ENCODE measurements around the gene RYR2. TPM values are rescaled to one million over a fixed set of nuclear protein-coding genes. Genes with fewer than 3 reads are reported as not detected.

Gene RYR2
- total RNA-seq, 1 donor from 2014 or later, result 47.0 TPM

DNA sequence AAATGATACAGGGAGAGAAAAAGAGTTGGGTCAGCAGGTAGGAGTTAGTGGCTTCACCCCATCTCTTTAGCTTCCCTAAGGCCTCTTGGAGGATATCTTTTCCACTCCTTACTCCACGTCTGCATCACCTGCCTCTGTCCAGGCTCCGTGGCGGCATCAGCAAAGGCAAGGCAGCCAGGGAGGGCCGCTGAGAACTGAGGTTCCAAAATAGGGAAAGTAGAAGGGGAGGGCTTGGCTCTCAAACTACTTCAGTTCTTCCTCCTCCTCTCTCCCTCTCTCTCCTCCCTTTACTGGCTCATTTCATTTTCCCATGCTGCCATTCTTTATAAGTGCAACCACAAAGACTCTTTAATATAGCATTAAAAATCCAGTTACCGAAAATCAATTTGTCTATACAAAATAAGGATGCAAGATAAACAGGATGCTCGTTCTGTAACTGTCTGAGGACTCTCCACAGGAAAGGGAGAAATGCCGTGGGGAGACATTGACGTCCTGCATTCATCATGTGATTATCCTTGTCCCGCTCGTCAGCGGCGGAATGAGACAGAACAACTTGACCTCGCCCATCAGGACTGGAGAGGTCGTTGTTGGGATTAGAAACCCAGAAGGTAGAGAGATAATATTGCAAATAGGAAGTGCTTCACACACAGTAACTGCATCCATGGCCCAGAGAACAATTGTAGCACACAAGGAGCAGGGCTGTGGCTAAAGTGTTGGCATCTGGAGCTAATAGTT, 34.7 kb upstream of the RYR2 start:
- no peaks in the 10 kb centered on the region for H3K9me3 Mint-ChIP-seq (ENCODE audit: unreplicated experiment)
- no peak for DNase-seq

GRCh38 chr1:237009611-237010010, 32.4 kb upstream of the RYR2 start:
- no peaks in the 10 kb centered on the region for H3K9me3 Mint-ChIP-seq (ENCODE audit: unreplicated experiment)
- H3K27ac Mint-ChIP-seq (ENCODE audit: unreplicated experiment), result no peak overlapping the region
- no peaks in the 10 kb centered on the region for H3K4me1 Mint-ChIP-seq (ENCODE audit: low read depth, unreplicated experiment)

More for the DNA sequence above, 34.7 kb upstream of the RYR2 start:
- Mint-ChIP-seq H3K27me3 (ENCODE audit: unreplicated experiment) (no peaks in the 10 kb centered on the region), H3K27ac (ENCODE audit: unreplicated experiment) (no peak overlapping the region), H3K4me1 (ENCODE audit: low read depth, unreplicated experiment) (peaks cover 11% of the 10 kb centered on the region), H3K4me3 (ENCODE audit: unreplicated experiment) (no peak overlapping the region), H3K36me3 (ENCODE audit: unreplicated experiment) (no peaks in the 10 kb centered on the region)
- TF ChIP-seq, protein P1, sequence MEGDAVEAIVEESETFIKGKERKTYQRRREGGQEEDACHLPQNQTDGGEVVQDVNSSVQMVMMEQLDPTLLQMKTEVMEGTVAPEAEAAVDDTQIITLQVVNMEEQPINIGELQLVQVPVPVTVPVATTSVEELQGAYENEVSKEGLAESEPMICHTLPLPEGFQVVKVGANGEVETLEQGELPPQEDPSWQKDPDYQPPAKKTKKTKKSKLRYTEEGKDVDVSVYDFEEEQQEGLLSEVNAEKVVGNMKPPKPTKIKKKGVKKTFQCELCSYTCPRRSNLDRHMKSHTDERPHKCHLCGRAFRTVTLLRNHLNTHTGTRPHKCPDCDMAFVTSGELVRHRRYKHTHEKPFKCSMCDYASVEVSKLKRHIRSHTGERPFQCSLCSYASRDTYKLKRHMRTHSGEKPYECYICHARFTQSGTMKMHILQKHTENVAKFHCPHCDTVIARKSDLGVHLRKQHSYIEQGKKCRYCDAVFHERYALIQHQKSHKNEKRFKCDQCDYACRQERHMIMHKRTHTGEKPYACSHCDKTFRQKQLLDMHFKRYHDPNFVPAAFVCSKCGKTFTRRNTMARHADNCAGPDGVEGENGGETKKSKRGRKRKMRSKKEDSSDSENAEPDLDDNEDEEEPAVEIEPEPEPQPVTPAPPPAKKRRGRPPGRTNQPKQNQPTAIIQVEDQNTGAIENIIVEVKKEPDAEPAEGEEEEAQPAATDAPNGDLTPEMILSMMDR (IDR thresholded peaks at IDR 0.05; ENCODE audit: partially characterized antibody, unreplicated experiment), result no peak

GRCh38 chr1:237011432-237011831, 30.6 kb upstream of the RYR2 start:
- no peak for DNase-seq
- Mint-ChIP-seq H3K27ac (ENCODE audit: unreplicated experiment) (no peak overlapping the region), H3K36me3 (ENCODE audit: unreplicated experiment) (no peaks in the 10 kb centered on the region), H3K27me3 (ENCODE audit: unreplicated experiment) (no peaks in the 10 kb centered on the region), H3K9me3 (ENCODE audit: unreplicated experiment) (no peaks in the 10 kb centered on the region), H3K4me3 (ENCODE audit: unreplicated experiment) (no peak overlapping the region), H3K4me1 (ENCODE audit: low read depth, unreplicated experiment) (no peaks in the 10 kb centered on the region)
- TF ChIP-seq, protein P1 (IDR thresholded peaks at IDR 0.05; ENCODE audit: partially characterized antibody, unreplicated experiment), result no peak

More at GRCh38 chr1:237009611-237010010, 32.4 kb upstream of the RYR2 start:
- TF ChIP-seq, protein P1 (IDR thresholded peaks at IDR 0.05; ENCODE audit: partially characterized antibody, unreplicated experiment), result no peak
- DNase-seq, result no peak
- no peaks in the 10 kb centered on the region for H3K27me3 Mint-ChIP-seq (ENCODE audit: unreplicated experiment)
- no peaks in the 10 kb centered on the region for H3K36me3 Mint-ChIP-seq (ENCODE audit: unreplicated experiment)
- H3K4me3 Mint-ChIP-seq (ENCODE audit: unreplicated experiment), result no peak overlapping the region

DNA sequence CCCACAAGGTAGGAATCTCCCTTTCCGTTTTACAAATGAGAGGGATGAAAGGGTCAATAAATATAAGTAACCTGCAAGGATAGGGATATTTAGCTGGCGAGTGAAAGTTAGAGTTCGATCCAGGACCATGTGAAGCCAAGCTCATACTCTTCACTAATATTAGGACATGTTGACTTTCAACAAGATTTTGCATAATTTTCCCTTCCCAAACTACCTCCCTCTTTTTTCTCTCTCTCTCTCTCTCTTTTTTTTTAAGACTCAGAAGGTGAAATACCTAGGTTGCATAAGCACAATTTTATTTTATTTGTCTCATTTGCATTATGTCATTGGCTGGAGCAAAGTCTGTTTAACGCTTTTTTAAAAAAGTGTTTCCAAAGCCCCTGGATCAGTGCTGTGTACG, 29.6 kb upstream of the RYR2 start:
- Mint-ChIP-seq H3K4me3 (ENCODE audit: unreplicated experiment) (no peak overlapping the region), H3K36me3 (ENCODE audit: unreplicated experiment) (no peaks in the 10 kb centered on the region), H3K4me1 (ENCODE audit: low read depth, unreplicated experiment) (no peaks in the 10 kb centered on the region), H3K27ac (ENCODE audit: unreplicated experiment) (no peak overlapping the region), H3K9me3 (ENCODE audit: unreplicated experiment) (no peaks in the 10 kb centered on the region), H3K27me3 (ENCODE audit: unreplicated experiment) (no peaks in the 10 kb centered on the region)
- TF ChIP-seq, protein P1 (IDR thresholded peaks at IDR 0.05; ENCODE audit: partially characterized antibody, unreplicated experiment), result no peak
- DNase-seq, result no peak

DNA sequence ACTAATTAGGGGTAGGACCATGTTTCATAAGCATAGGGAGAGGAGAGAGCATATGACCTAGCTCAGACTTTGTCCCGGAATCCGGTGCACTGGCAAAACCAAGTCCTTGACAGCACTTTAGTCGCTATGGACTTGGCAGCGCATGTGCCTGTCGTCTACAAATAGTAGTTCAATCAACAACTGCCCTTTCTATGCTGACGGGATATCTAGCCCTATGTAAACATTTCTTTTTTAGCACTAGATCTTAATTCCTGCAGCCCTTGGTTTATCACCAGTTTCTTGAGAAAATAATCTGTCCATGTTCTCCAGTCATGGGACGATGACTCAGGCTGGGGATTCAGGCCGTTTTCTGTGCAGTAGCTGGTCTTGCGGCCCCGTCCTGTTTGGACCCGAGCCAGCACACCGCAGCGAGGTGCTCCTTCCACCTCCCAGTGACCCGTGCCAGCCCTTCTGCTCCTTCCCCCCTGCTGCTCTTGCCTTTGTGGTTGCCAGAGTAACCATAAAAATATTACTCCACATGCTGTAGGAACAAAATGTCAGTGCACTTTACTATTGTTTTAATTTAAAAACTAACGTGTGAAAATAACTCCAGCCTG, 29.1 kb upstream of the RYR2 start:
- no peaks in the 10 kb centered on the region for H3K4me1 Mint-ChIP-seq (ENCODE audit: low read depth, unreplicated experiment)
- no peaks in the 10 kb centered on the region for H3K36me3 Mint-ChIP-seq (ENCODE audit: unreplicated experiment)
- TF ChIP-seq, protein P1 (IDR thresholded peaks at IDR 0.05; ENCODE audit: partially characterized antibody, unreplicated experiment), result no peak
- no peak overlapping the region for H3K27ac Mint-ChIP-seq (ENCODE audit: unreplicated experiment)
- H3K27me3 Mint-ChIP-seq (ENCODE audit: unreplicated experiment), result no peaks in the 10 kb centered on the region
- DNase-seq, result no peak
- no peak overlapping the region for H3K4me3 Mint-ChIP-seq (ENCODE audit: unreplicated experiment)
- no peaks in the 10 kb centered on the region for H3K9me3 Mint-ChIP-seq (ENCODE audit: unreplicated experiment)
